SH-SY5Y (cell line): Measurements from ENCODE around the gene GDA.

Source experiments
- GATA2 ChIP-seq: IDR thresholded peaks from 2 replicates; pipeline ENCODE4 v1.6.1; 2011; ENCODE audit warnings: mild to moderate bottlenecking, low read depth, low read length
- GATA3 ChIP-seq: IDR thresholded peaks from 2 replicates; pipeline ENCODE4 v1.6.1; 2011; ENCODE audit warnings: low read depth, mild to moderate bottlenecking, low read length, moderate library complexity

DNA sequence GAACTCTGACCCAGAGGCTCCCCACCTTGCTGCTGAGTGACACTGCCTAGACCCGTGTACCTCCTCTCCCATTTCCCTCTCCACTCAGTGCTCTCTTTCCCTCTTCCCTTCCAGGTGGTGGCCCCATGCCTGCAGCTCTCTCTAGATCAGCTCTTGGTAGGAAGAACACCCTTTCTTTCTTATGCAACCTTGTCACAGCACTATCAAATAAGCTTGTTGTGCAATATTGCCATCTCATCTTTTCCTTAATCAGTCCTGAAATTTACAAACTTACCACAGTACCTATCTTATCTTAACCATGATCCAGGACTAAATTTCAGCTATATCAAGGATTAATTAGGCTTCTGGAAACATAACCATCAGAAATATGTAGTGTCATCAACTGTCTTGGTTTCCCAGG is 127.2 kb downstream of the GDA start:
- TF ChIP-seq GATA3: no peak
- TF ChIP-seq GATA2: no peak
